Measurements from ENCODE around the gene LRRIQ4.

GRCh38 chr3:169869484-169870220 is 57.0 kb downstream of the LRRIQ4 start, which contains the start of gene LRRC31:
- TF ChIP-seq CTCF (IDR thresholded peaks at IDR 0.05; ENCODE audit: insufficient read depth, low read length, poor library complexity, severe bottlenecking) (no peak), EZH2phosphoT487 (conservative IDR thresholded peaks at IDR 0.05; ENCODE audit: low read length) (no peak)
